Anterior cingulate cortex (tissue), 58 donors: Measurements from ENCODE around the gene SLC9C2.
"Not testable (repeated sequence)": the region's sequence is repeated elsewhere in the genome, so short reads cannot be mapped to it uniquely, and the experiment has no call there.

ENCODE experiments used
- DNase-seq, 58 donors: peaks; one replicate each; lab custom pipeline; 2025; lab: John Stamatoyannopoulos, UW

Gene SLC9C2

GRCh38 chr1:173469656-173470055, 133.2 kb downstream of the SLC9C2 start:
- DNase-seq: no peak

- no peak for DNase-seq
Observed at GRCh38 chr1:173467426-173467825, 135.4 kb downstream of the SLC9C2 start.

DNA sequence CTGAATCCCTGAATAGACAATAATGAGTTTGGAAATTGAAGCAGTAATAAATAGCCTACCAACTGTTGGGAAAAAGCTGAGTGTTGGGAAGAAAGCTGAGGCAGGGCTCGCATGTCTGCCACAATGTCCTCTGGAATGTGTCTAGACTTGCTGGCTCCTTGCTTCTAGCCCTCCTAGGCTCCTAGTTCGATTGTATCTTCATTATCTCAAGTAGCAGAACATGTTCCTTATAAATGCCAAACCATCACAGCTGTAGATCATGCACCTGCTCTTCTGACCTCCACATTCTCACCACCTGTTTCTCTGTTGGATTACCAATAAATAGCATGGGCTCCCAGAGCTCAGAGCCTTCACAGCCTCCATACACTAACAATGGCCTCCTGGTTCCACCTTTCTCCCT, 138.7 kb downstream of the SLC9C2 start:
- not testable (repeated sequence) for DNase-seq

GRCh38 chr1:173462666-173463065, 140.2 kb downstream of the SLC9C2 start:
- DNase-seq: not testable (repeated sequence)

- no peak for DNase-seq
Observed at GRCh38 chr1:173459885-173460284, 143.0 kb downstream of the SLC9C2 start.

- no peak for DNase-seq
Observed at GRCh38 chr1:173454966-173455524, 147.8 kb downstream of the SLC9C2 start.

- DNase-seq: no peak
Observed at GRCh38 chr1:173453982-173454381, 148.9 kb downstream of the SLC9C2 start.

DNA sequence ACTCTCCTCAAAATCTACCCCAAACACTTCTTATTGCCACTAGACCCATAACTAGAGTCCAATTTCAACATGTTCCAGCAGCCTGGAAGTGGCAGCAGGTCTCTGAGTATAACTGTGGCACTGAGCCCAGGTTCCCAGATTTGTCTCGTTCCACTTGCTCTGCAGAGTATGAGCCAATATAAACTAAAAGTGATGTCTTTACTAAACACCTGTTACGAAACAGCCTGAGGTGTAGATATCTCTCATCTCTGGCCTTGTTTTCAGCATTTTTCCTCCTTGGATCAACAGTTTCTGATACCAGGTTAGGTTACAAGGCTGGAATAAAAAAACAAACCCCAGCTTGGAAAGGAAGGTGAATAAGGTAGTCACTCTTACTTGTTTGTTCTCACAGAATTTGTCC, 150.9 kb downstream of the SLC9C2 start:
- peak in 15 of 58 donors; percentile 2 to 36 (median 8) for DNase-seq
